Measurements from ENCODE around the gene GLIS1.

DNA sequence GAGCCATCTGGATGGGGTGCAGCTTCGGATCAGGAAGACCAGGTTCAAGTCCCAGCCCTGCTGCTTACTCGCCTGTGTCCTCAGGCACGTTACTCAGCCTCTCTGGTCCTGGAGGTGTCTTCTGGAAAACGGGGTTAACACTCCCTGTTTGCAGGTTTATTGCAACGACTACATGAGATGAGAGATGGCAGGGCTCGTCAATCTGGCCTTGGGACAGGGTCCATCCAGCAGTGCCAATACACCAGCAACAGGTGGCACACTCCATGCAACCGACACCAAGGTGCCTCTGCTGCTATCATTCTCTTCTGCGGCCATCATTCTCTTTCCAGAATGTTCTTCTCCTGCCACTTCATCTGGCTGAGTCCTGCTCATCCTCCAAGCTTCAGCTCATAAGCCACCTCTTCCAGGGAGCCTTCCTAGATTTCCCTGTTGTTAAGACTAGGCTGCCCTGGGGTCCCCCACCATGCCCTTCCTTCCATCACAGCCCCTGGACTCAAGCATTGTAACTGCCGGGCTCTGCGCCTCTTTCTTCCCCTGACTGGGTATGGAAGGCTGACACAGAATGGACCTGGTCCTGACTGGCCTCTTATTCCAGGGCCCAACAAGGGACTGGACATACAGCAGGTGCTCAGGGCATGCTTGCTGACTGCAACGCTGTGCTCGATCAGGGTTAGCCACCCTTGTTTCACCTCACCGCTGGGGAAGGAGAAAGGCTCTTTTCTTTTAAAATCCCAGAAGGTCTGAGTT is 192.4 kb downstream of the GLIS1 start:
- TF ChIP-seq GATA2 (IDR thresholded peaks at IDR 0.05; ENCODE audit: low read depth, low read length) (no peak), GATA3 (IDR thresholded peaks at IDR 0.05; ENCODE audit: low read depth, low read length) (no peak)

Measured in SH-SY5Y (cell line).